GM12872 (cell line): ENCODE data around the gene CORO1C.

ENCODE experiments used
- TF ChIP-seq, protein P1 (sequence below): IDR thresholded peaks from 3 replicates; pipeline ENCODE4 v1.5.1; 2011; ENCODE audit warnings: low read depth, mild to moderate bottlenecking, low read length, moderate library complexity; ENCODE audit not compliant: insufficient read depth

CORO1C gene

DNA sequence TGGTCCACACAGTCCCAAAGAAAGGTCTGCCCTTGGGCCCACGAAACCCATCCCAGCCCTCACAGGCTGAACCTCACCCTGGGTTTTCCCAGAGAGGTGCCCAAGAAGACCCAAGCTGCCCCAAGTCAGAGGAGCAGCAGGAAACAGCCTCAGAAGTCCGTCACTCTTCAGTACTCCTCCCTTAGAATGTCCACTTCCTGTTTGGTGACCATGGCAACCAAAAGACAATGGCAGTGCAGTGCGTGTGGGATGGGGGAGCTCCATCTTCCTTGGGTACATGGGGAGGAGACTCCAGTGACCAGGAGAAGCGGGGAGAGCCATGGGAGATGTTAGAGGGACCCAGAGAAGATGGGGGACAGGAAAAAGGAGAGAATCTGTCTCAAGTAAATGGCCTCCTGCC is 108.9 kb downstream of the CORO1C start:
- TF ChIP-seq, protein P1, sequence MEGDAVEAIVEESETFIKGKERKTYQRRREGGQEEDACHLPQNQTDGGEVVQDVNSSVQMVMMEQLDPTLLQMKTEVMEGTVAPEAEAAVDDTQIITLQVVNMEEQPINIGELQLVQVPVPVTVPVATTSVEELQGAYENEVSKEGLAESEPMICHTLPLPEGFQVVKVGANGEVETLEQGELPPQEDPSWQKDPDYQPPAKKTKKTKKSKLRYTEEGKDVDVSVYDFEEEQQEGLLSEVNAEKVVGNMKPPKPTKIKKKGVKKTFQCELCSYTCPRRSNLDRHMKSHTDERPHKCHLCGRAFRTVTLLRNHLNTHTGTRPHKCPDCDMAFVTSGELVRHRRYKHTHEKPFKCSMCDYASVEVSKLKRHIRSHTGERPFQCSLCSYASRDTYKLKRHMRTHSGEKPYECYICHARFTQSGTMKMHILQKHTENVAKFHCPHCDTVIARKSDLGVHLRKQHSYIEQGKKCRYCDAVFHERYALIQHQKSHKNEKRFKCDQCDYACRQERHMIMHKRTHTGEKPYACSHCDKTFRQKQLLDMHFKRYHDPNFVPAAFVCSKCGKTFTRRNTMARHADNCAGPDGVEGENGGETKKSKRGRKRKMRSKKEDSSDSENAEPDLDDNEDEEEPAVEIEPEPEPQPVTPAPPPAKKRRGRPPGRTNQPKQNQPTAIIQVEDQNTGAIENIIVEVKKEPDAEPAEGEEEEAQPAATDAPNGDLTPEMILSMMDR: no peak

DNA sequence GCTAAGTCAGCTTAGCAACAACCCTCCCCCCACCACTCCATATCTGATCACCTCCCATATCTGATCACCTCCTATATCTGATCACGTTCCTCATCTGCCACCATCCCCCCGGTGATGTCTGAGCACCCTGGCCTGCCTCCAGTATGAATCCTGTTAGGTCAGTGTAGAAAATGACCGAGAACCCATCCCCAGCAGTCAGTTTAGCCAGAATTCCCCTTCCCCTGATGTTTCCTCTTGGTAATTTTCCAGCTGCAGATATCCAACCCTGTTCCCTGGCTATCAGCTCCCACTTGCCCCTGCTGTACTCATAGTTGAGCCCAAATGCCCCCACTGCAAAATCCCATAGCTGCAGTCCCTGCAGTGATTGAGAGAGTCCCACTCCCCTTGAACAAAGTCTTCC is 110.2 kb downstream of the CORO1C start:
- TF ChIP-seq, protein P1: no peak

DNA sequence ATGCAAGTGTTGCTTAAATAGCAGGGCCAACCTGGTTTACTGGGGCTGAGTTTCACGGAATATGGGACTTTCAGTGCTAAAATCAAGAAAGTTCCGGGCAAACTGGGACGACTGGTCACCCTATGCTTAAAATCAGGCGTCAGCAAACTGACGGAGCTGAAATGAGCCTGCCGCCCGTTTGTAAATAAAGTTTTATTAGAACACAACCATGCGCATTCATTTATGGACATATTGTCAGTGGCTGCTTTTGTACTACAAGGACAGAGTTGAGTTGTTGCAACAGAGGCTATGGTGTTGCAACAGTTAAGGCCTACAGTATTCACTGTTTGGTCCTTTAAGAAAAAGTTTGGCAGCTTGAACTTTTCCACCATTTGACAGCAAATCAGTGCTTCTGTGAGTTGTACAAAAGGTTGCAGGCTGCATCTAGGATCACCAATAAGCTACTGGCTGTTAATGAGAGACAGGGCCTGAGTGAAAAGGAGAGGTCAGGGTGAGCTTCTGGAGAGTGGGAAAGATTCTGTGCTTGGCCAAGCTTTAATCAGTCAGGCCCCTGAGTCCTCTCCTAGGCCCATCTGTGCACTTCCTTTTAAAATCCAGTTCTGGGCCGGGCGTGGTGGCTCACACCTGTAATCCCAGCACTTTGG is 111.0 kb downstream of the CORO1C start:
- TF ChIP-seq, protein P1: no peak

DNA sequence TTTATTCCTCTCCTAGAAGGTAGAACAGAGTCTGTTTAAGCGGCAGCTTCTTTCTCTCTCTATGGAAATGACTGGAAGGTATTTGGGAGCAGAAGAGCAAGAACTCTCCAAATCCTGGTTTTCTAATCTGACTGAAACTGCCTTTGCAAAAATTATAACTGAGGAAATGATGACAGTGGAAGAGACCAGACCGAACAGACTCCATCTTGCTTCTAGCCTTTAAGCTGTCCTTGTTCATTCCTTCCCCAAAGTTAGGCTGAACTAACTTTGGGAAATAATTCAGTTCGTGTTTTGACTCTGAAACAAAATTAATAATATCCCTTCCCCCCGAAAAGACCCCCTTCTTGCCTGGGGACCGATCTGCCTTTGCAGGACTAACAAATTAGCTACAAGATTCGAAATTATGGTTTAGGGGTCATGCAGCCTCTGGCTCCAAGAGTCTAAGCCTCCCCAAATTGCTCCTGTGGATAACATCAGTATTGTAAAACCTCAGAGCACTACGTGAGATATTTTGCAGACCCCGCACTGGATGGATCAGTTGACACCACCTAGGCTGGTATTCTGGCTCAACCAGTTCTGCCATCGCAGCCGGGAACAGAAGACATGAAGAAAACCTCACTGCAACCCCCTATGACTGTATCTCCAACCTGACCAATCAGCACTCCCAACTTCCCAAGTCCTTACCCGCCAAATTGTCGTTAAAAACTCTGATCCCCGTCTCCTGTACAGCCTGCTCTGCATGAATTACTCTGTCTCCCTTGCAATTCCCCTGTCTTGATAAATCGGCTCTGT is 111.8 kb downstream of the CORO1C start:
- TF ChIP-seq, protein P1: no peak

DNA sequence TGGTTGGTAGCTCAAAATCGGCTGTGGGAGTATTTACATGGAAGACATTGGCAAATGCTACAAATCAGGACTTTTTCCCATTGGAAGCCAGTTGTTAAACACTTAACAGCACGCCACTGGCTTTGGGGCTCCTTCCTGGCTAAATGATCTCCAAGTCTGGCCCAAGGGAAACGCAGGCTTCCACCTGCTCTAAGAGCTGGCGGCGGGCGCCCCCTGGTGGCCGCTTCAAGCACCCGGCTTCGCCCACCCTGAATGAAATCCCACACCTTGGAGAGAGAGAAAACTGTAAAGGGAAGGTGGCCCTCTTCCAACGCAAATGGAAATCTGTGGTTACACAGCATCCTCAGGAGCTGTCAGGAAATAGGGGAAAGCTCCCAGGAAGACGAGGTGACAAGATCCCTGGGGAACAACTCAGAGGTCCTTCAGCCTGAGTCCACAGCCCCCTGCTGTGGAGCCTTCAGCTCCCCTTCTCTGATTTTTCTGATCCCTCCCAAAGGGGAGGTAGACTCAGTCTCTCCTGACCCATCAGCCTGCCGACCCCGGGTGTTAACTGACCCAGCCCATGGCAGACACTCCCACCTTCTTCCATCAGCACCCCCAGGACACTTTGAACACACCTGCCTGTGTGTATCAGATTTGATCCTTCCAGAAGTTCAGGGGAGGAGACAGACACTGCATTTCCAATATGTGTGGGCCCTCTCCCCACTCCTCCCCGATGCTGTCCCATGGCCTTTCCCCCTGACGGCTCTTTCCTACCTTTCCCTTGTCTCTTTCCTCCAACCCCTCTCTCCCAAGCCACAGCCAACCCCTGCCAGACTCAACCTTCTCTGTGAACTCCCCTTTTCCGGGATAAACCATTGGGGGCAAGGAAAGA is 113.0 kb downstream of the CORO1C start:
- TF ChIP-seq, protein P1: peak; percentile 91

DNA sequence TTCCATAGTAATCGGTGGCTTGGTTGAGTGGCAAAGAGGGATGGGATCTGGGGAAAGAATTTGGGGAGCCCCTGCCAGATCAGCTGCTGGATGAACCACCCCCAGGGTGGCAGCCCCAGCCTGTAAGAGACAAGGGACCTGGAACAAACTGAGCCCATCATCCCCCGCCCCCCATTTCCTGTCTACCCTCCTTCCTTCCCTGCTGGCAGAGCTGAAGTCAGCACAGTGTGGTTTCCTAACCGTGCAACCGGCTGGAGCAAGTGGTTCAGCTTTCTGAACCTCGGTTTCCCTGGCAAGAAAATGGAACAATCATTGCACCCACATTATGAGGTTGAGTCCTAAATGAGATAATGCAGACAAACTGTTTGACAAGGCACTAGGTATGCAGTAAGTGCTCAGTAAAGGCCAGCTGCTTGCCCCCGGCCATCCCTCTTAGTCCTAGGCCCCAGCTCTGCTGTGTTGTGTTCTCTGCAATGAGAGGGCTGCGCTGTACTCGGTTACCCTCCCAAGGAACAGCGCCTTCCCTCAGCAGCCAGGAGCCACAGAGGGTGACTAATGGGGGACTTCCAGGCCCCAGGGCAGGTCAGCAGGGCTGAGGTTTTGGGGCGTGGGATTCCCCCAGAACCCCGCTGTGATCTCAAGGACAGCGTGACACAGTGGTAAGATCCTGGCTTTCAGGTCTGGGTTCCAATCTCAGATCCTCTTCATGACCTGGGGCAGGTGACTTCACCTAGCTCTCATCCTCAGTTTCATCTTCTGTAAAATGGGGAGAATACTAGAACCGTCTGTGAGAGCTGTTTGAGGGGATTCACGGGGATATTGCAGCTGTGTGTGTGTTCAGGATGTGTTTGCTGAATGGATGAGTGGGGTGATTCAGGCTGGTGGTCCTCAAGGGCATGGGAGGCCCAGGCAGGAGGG is 114.1 kb downstream of the CORO1C start:
- TF ChIP-seq, protein P1: no peak
